Measurements from ENCODE around the gene THRSP. TPM values are rescaled to one million over a fixed set of nuclear protein-coding genes. Genes with fewer than 3 reads are reported as not detected.

Gene THRSP
- total RNA-seq, 1 donor from 2014 or later: not detected

DNA sequence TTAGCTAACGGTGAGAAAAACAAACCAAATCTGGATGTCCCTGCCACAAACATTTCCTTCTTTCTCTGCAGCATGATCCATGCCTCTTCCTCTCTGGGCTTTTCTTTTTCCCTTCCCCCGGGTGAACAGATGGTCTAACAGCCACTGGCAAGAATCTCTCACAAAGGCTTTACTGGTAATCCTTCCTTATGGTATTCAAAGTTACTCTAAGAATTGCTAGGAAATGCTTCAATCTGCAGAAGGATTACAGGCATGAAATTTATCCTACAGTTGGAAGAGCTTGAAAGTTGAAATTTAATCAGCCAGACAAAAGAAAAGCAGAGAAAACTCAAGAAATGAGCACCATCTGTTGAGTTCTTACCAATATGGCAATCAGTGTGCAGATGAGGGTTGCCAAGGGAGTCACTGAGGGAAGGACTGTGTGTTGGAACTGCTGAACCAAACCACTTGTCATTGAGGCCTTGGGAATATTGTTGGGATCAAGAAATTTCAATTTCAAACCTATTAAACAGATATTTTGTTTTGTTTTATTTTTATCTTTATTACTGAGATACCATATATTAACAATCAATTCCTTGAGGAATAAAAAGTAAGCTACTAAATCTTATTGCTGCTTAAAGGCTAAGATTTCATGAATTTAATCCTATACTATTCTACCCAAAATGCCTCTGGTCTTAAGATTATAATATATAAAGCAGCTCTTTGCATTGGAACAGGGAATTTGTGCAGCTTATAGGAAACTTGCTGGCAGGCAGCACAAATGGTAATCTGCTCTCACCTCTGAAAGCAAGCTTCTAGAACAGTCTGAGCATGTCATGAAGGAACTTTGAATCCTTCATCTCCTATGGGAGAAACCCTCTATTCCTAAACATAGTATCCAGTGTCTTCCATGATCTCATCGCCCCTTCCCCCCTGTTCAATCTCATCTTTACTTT lies 45.7 kb downstream of the THRSP start:
- no peak overlapping the region for H3K27ac ChIP-seq
- H3K4me1 ChIP-seq: no peaks in the 10 kb centered on the region
- H3K4me3 ChIP-seq: no peak overlapping the region
- no peaks in the 10 kb centered on the region for H3K27me3 ChIP-seq
- H3K9me3 ChIP-seq: no peaks in the 10 kb centered on the region
- peaks cover 0 to 30% of the 10 kb centered on the region in 2 donors for H3K36me3 ChIP-seq
- DNase-seq (ENCODE audit: extremely low spot score in 2 of 2): no peak
- intact Hi-C loops (cut with DNase I): no loop called here
- no peak for TF ChIP-seq POLR2AphosphoS5 (IDR thresholded peaks at IDR 0.05; ENCODE audit: insufficient read depth in 1 of 2, low read depth in 1 of 2)
- TF ChIP-seq, protein P1, sequence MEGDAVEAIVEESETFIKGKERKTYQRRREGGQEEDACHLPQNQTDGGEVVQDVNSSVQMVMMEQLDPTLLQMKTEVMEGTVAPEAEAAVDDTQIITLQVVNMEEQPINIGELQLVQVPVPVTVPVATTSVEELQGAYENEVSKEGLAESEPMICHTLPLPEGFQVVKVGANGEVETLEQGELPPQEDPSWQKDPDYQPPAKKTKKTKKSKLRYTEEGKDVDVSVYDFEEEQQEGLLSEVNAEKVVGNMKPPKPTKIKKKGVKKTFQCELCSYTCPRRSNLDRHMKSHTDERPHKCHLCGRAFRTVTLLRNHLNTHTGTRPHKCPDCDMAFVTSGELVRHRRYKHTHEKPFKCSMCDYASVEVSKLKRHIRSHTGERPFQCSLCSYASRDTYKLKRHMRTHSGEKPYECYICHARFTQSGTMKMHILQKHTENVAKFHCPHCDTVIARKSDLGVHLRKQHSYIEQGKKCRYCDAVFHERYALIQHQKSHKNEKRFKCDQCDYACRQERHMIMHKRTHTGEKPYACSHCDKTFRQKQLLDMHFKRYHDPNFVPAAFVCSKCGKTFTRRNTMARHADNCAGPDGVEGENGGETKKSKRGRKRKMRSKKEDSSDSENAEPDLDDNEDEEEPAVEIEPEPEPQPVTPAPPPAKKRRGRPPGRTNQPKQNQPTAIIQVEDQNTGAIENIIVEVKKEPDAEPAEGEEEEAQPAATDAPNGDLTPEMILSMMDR (IDR thresholded peaks at IDR 0.05): no peak
- no peak for TF ChIP-seq POLR2A (IDR thresholded peaks at IDR 0.05)

DNA sequence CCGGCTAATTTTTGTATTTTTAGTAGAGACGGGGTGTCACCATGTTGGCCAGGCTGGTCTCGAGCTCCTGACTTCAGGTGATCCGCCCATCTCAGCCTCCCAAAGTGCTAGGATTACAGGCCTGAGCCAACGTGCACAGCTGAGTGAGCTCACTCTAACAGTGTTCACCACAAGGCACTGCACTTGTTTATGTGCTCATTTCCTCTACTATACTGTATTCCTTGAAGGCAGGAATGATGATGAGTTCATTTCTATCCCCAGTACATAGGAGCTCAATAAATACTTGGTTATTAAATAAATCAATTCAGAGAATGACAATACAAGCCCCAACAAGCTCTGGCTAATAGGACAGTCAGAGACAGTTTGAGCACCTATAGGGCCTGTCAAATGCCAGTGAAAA lies 46.7 kb downstream of the THRSP start:
- no peaks in the 10 kb centered on the region for H3K9me3 ChIP-seq
- intact Hi-C loops (cut with DNase I): no loop called here

DNA sequence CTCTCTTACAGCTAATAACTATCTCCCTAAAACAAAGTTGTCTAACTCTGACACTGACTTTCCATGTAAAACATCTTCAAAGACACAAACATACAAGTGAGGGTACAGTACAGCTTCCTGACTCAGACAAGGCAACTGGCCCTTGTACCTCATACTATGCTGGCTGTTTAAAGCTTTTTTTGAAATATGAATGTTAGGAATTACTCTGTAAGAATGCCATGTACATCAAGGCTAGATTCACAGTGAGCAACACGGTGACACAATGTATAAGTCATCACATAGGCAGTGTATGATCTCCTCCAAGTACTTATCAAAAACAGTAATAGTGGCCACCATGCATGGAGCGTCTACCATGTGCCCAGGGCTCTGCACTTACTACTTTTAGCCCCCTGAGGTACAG lies 47.2 kb downstream of the THRSP start:
- DNase-seq (ENCODE audit: extremely low spot score in 2 of 2): no peak
- no peak for TF ChIP-seq POLR2AphosphoS5 (IDR thresholded peaks at IDR 0.05; ENCODE audit: insufficient read depth in 1 of 2, low read depth in 1 of 2)
- TF ChIP-seq, protein P1 (IDR thresholded peaks at IDR 0.05): no peak
- TF ChIP-seq POLR2A (IDR thresholded peaks at IDR 0.05): no peak
- H3K27me3 ChIP-seq: no peaks in the 10 kb centered on the region
- no peaks in the 10 kb centered on the region for H3K4me1 ChIP-seq
- H3K27ac ChIP-seq: no peak overlapping the region
- intact Hi-C loops (cut with DNase I): no loop called here
- H3K4me3 ChIP-seq: no peak overlapping the region
- H3K36me3 ChIP-seq: peaks cover 0 to 30% of the 10 kb centered on the region in 2 donors
- H3K9me3 ChIP-seq: no peaks in the 10 kb centered on the region

More for the DNA sequence above, 46.7 kb downstream of the THRSP start:
- H3K4me3 ChIP-seq: no peak overlapping the region
- no peak overlapping the region for H3K27ac ChIP-seq
- DNase-seq (ENCODE audit: extremely low spot score in 2 of 2): no peak
- peaks cover 0 to 30% of the 10 kb centered on the region in 2 donors for H3K36me3 ChIP-seq
- TF ChIP-seq, protein P1 (IDR thresholded peaks at IDR 0.05): no peak
- TF ChIP-seq POLR2A (IDR thresholded peaks at IDR 0.05) (no peak), POLR2AphosphoS5 (IDR thresholded peaks at IDR 0.05; ENCODE audit: insufficient read depth in 1 of 2, low read depth in 1 of 2) (no peak)
- no peaks in the 10 kb centered on the region for H3K4me1 ChIP-seq
- H3K27me3 ChIP-seq: no peaks in the 10 kb centered on the region

DNA sequence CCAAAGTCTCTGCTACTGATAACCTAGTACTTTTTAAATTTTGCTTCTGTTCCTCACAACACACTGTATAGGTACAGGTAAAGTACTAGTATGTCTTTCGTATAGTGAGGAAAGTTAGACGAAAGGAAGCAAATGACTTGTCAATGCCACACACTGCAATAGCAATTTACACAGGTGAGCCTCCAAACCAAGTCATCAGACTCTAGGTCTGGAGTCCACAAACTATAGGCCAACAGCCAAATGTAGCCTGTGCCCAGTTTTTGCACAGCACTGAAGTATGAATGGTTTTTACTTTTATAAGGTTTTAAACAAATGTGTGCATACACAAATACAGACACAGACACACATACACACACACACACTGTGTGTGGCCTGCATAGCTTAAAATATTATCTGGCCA lies 47.6 kb downstream of the THRSP start:
- TF ChIP-seq, protein P1 (IDR thresholded peaks at IDR 0.05): no peak
- TF ChIP-seq POLR2A (IDR thresholded peaks at IDR 0.05) (no peak), POLR2AphosphoS5 (IDR thresholded peaks at IDR 0.05; ENCODE audit: insufficient read depth in 1 of 2, low read depth in 1 of 2) (no peak)
- intact Hi-C loops (cut with DNase I): no loop called here
- Histone ChIP-seq H3K27me3 (no peaks in the 10 kb centered on the region), H3K36me3 (peaks cover 0 to 30% of the 10 kb centered on the region in 2 donors), H3K9me3 (no peaks in the 10 kb centered on the region), H3K27ac (no peak overlapping the region), H3K4me3 (no peak overlapping the region), H3K4me1 (no peaks in the 10 kb centered on the region)
- no peak for DNase-seq (ENCODE audit: extremely low spot score in 2 of 2)

Measured in vagina (tissue), 2 donors.